Peyer's patch (tissue), 4 donors: ENCODE measurements around the gene RPEL1.

Experiments
- POLR2A ChIP-seq, 2 donors: fragments of 450-650 bp; IDR thresholded peaks; one replicate each; pipeline ENCODE4 v1.5.1; 2017; ENCODE audit warnings: antibody characterized with exemption in 2 of 2, mild to moderate bottlenecking in 2 of 2, moderate library complexity in 2 of 2
- TF ChIP-seq, protein P1 (sequence below), 6 experiments: fragments of 450-650 bp in 4 of 6; fragments of 200-600 bp in 2 of 6; sonication (generic) in 1 of 6; IDR thresholded peaks; one replicate each; pipeline ENCODE4 v1.5.1; 2017 to 2019; ENCODE audit warnings: antibody characterized with exemption in 6 of 6, mild to moderate bottlenecking in 3 of 6, moderate library complexity in 1 of 6

DNA sequence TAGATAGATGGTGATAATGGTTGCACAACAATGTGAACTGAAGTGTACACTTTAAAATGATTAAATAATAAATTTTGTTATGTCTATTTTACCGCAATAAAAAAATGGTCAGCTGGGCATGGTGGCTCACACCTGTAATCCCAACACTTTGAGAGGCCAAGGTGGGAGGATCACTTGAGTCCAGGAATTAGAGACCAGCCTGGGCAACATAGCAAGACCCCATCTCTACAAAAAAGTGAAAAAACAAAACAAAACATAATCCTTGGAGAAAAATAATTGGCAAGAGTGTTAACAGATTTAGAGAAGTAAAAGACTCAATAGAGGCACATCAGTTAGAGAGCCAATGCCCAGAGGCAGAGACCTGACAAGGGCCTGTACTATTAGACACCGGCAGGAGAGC lies 9.9 kb upstream of the RPEL1 start:
- TF ChIP-seq, protein P1, sequence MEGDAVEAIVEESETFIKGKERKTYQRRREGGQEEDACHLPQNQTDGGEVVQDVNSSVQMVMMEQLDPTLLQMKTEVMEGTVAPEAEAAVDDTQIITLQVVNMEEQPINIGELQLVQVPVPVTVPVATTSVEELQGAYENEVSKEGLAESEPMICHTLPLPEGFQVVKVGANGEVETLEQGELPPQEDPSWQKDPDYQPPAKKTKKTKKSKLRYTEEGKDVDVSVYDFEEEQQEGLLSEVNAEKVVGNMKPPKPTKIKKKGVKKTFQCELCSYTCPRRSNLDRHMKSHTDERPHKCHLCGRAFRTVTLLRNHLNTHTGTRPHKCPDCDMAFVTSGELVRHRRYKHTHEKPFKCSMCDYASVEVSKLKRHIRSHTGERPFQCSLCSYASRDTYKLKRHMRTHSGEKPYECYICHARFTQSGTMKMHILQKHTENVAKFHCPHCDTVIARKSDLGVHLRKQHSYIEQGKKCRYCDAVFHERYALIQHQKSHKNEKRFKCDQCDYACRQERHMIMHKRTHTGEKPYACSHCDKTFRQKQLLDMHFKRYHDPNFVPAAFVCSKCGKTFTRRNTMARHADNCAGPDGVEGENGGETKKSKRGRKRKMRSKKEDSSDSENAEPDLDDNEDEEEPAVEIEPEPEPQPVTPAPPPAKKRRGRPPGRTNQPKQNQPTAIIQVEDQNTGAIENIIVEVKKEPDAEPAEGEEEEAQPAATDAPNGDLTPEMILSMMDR (IDR thresholded peaks at IDR 0.05), result no peak
- TF ChIP-seq POLR2A (IDR thresholded peaks at IDR 0.05), result no peak
